ENCODE measurements around the gene BEX3.

BEX3 gene

GRCh38 chrX:103423955-103424638 lies 47.8 kb downstream of the BEX3 start:
- no peak for TF ChIP-seq CTCF (IDR thresholded peaks at IDR 0.05; ENCODE audit: insufficient read depth, low read length, poor library complexity, severe bottlenecking)
- no peaks in the 10 kb centered on the region for H3K36me3 ChIP-seq (ENCODE audit: control insufficient read depth, insufficient read depth, low read length)
- H3K27me3 ChIP-seq (replicated peaks; ENCODE audit: control insufficient read depth, insufficient read depth, low read length) = no peaks in the 10 kb centered on the region
- H3K4me3 ChIP-seq (replicated peaks; ENCODE audit: low read depth, low read length) = no peak overlapping the region
- DNase-seq (ENCODE audit: extremely low read depth, insufficient read length) = no peak

Data from GM06990 (cell line).